PC-3 (cell line): Measurements from ENCODE around the gene AVL9. TPM values are rescaled to one million over a fixed set of nuclear protein-coding genes. Genes with fewer than 3 reads are reported as not detected.

ENCODE experiments used
- ATAC-seq: fragments of 200-7000 bp; cut with Tn5 transposase; 2 replicates; pipeline ENCODE4 v1.9.1; 2020; ENCODE audit warnings: mild to moderate bottlenecking, moderate library complexity
- BruUV-seq: library from RNA; stranded (reverse); fragments of 400-500 nt; replicated peaks from 2 replicates; lab custom pipeline; 2021; lab: Mats Ljungman, UMichigan
- CTCF ChIA-PET: fragments of 300-600 bp; sonication (Branson Sonifier 250); formaldehyde crosslinking; loops from one replicate; lab custom pipeline; 2022; ENCODE audit warnings: antibody characterized with exemption; lab: Charles Lee
- POLR2A ChIA-PET: fragments of 300-600 bp; sonication (Branson Sonifier 250); formaldehyde crosslinking; loops from one replicate; lab custom pipeline; 2022; ENCODE audit warnings: antibody characterized with exemption; ENCODE audit not compliant: unreplicated experiment; lab: Charles Lee
- DNase-seq: peaks from one replicate; pipeline ENCODE4 v3.0.0-alpha.2; 2015
- H2AFZ ChIP-seq: fragments of 300-600 bp; sonication (generic); 2 replicates; pipeline ENCODE4 v1.6.0; 2016; ENCODE audit warnings: antibody characterized with exemption, low read length
- H3F3A ChIP-seq: fragments of 300-600 bp; sonication (generic); one replicate; pipeline ENCODE4 v1.6.0; 2017; ENCODE audit warnings: antibody characterized with exemption, low read length, control low read depth, mild to moderate bottlenecking; ENCODE audit not compliant: unreplicated experiment
- H3K27ac ChIP-seq: fragments of 300-600 bp; sonication (generic); 2 replicates; pipeline ENCODE4 v1.5.1; 2016; ENCODE audit warnings: mild to moderate bottlenecking, low read length
- H3K27me3 ChIP-seq: fragments of 300-600 bp; sonication (generic); 2 replicates; pipeline ENCODE4 v1.6.1; 2016; ENCODE audit warnings: low read length, mixed read lengths
- H3K36me3 ChIP-seq: fragments of 300-600 bp; sonication (generic); 2 replicates; pipeline ENCODE4 v1.6.1; 2016; ENCODE audit warnings: low read depth, mixed run types, low read length, mixed read lengths
- H3K4me1 ChIP-seq: fragments of 300-600 bp; sonication (generic); 2 replicates; pipeline ENCODE4 v1.5.1; 2016; ENCODE audit warnings: low read length; ENCODE audit not compliant: insufficient read depth
- H3K4me2 ChIP-seq: fragments of 300-600 bp; sonication (generic); 2 replicates; pipeline ENCODE4 v1.6.0; 2016; ENCODE audit warnings: low read length
- H3K4me3 ChIP-seq: fragments of 300-600 bp; sonication (generic); 2 replicates; pipeline ENCODE4 v1.5.1; 2016; ENCODE audit warnings: mild to moderate bottlenecking, low read length, mixed read lengths
- H3K79me2 ChIP-seq: fragments of 300-600 bp; sonication (generic); 2 replicates; pipeline ENCODE4 v1.6.1; 2017; ENCODE audit warnings: low read length, mixed read lengths
- H3K9ac ChIP-seq: fragments of 300-600 bp; sonication (generic); 2 replicates; pipeline ENCODE4 v1.6.0; 2016; ENCODE audit warnings: mild to moderate bottlenecking, low read length
- H3K9me2 ChIP-seq: fragments of 300-600 bp; sonication (generic); replicated peaks from 2 replicates; pipeline ENCODE4 v1.6.1; 2016; ENCODE audit warnings: mixed run types, low read length, mixed read lengths
- H3K9me3 ChIP-seq: fragments of 300-600 bp; sonication (generic); 2 replicates; pipeline ENCODE4 v1.6.1; 2016; ENCODE audit warnings: low read length, mixed read lengths
- H4K20me1 ChIP-seq: fragments of 300-600 bp; sonication (generic); 2 replicates; pipeline ENCODE4 v1.6.1; 2016; ENCODE audit warnings: low read length, mixed read lengths
- EZH2 ChIP-seq: fragments of 300-600 bp; sonication (generic); IDR thresholded peaks from one replicate; pipeline ENCODE4 v1.6.1; 2017; ENCODE audit warnings: antibody characterized with exemption, mild to moderate bottlenecking, low read length; ENCODE audit not compliant: unreplicated experiment
- EZH2phosphoT487 ChIP-seq: fragments of 300-600 bp; sonication (generic); IDR thresholded peaks from 2 replicates; pipeline ENCODE4 v1.6.1; 2018; ENCODE audit warnings: mild to moderate bottlenecking, antibody characterized with exemption, low read length, borderline replicate concordance
- intact Hi-C: fragments of 100-400 bp; cut with micrococcal nuclease; formaldehyde crosslinking; loops from 2 replicates; pipeline ENCODE4 v1.9.0; 2023
- total RNA-seq: library from RNA; depleted of rRNA; stranded (reverse); fragments of >200 nt; gene quantifications from 2 replicates; pipeline ENCODE4 v1.2.3, GENCODE V29; 2014
- TF ChIP-seq, protein P1 (sequence below): fragments of 300-600 bp; sonication (generic); conservative IDR thresholded peaks from 2 replicates; pipeline ENCODE4 v1.5.1; 2017; ENCODE audit warnings: antibody characterized with exemption, low read depth, mild to moderate bottlenecking, low read length

The AVL9 gene
- total RNA-seq, 1 experiment from 2014 or later = 13.2 TPM

DNA sequence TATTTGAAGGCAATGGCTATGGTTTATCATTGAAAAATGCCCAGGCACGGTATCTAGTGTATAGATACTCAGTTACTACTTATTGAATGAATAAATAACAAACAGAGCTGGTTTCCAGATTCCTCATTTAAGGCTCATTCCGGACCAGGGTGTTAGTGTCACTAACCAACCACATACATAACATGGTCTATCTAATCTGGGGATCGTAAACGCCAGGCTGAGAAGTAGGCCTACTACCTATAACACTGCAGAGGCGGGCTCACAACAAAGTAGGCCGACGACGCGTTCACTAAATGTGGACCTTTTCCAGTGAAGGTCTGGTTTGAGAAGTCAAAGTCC lies 5.5 kb upstream of the AVL9 start:
- peak overlapping the region; percentile 83 for H3K9ac ChIP-seq
- BruUV-seq = TSS peak; percentile 31
- H3K36me3 ChIP-seq = peaks cover 12% of the 10 kb centered on the region; the same call in 1 of the 2 replicates
- ChIA-PET POLR2A (no interaction called here), CTCF (no interaction called here)
- no peaks in the 10 kb centered on the region for H3F3A ChIP-seq
- H3K27me3 ChIP-seq = no peaks in the 10 kb centered on the region
- H3K4me3 ChIP-seq = peak overlapping the region; percentile 91
- H3K9me3 ChIP-seq = no peaks in the 10 kb centered on the region
- peak overlapping the region; percentile 70 for H3K27ac ChIP-seq
- peak overlapping the region; percentile 98 for H2AFZ ChIP-seq
- peaks cover 14% of the 10 kb centered on the region; the same call in 1 of the 2 replicates for H3K4me1 ChIP-seq
- H3K79me2 ChIP-seq = peaks cover 29% of the 10 kb centered on the region
- no peak for DNase-seq
- no peaks in the 10 kb centered on the region for H4K20me1 ChIP-seq
- TF ChIP-seq EZH2phosphoT487 (no peak), EZH2 (no peak)
- TF ChIP-seq, protein P1, sequence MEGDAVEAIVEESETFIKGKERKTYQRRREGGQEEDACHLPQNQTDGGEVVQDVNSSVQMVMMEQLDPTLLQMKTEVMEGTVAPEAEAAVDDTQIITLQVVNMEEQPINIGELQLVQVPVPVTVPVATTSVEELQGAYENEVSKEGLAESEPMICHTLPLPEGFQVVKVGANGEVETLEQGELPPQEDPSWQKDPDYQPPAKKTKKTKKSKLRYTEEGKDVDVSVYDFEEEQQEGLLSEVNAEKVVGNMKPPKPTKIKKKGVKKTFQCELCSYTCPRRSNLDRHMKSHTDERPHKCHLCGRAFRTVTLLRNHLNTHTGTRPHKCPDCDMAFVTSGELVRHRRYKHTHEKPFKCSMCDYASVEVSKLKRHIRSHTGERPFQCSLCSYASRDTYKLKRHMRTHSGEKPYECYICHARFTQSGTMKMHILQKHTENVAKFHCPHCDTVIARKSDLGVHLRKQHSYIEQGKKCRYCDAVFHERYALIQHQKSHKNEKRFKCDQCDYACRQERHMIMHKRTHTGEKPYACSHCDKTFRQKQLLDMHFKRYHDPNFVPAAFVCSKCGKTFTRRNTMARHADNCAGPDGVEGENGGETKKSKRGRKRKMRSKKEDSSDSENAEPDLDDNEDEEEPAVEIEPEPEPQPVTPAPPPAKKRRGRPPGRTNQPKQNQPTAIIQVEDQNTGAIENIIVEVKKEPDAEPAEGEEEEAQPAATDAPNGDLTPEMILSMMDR = no peak
- peak overlapping the region; percentile 91 for H3K4me2 ChIP-seq
- ATAC-seq = peak; percentile 6
- intact Hi-C loops = loop anchor here (1.0 to 10.0 kb wide), 6 partner anchors 88 to 618 kb away; partner anchors contain the start of gene KBTBD2
- H3K9me2 ChIP-seq = no peaks in the 10 kb centered on the region

DNA sequence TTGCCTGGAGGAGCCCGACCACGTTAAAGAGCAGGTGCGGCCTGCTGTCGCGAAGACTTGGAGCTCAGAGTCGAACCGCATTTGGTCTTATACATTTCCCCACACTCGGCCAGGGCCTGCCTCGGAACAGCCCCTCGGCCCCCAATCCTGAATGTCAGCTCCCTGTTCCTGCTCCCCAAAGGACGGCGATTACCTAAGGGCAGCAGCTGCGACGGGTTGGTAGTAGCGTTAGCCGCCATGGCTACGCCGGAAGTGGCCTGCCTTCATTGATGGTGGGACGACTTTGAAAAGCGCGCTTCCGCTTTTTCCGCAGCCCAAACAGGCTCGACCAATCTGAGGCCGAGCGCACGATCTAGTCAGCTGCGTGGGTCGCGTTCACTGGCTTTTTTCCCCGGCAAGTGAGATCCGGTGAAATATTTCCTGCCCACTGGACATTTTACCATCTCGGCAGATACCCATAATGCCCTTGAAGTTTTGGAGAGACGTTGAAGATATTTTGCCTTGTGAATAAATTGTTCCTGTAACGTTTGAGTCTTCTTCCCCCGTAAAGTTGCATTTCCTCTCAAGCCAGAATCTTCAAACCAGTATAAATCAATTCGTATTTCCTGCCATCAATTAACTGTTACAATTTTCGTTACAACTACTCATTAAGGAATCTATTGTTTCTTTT lies 5.0 kb upstream of the AVL9 start, which contains the start of gene LSM5:
TSS of gene LSM5 (minus strand) at position 254 of the 670 bp plus-strand sequence. CDS start at position 239, 15 bp downstream.
- Histone ChIP-seq H3K9me2 (no peaks in the 10 kb centered on the region), H3K4me1 (peaks cover 14% of the 10 kb centered on the region; the same call in 1 of the 2 replicates), H3K4me2 (peak within 1 kb of the TSS; percentile 91), H3K27me3 (no peaks in the 10 kb centered on the region), H3F3A (no peaks in the 10 kb centered on the region), H3K36me3 (peaks cover 12% of the 10 kb centered on the region; the same call in 1 of the 2 replicates), H3K79me2 (peaks cover 31% of the 10 kb centered on the region), H2AFZ (peak within 1 kb of the TSS; percentile 98), H3K9me3 (no peaks in the 10 kb centered on the region), H3K4me3 (peak within 1 kb of the TSS; percentile 91), H4K20me1 (no peaks in the 10 kb centered on the region), H3K27ac (peak within 1 kb of the TSS; percentile 70), H3K9ac (peak within 1 kb of the TSS; percentile 83)
- ATAC-seq = peak; percentile 67
- peak; percentile 93 for DNase-seq
- TF ChIP-seq EZH2phosphoT487 (no peak), EZH2 (no peak)
- TF ChIP-seq, protein P1 = no peak
- ChIA-PET CTCF (no interaction called here), POLR2A (no interaction called here)
- BruUV-seq = TSS peak; percentile 78
- intact Hi-C loops = loop anchor here (1.0 to 10.0 kb wide), 6 partner anchors 87 to 617 kb away; partner anchors contain the start of gene KBTBD2

DNA sequence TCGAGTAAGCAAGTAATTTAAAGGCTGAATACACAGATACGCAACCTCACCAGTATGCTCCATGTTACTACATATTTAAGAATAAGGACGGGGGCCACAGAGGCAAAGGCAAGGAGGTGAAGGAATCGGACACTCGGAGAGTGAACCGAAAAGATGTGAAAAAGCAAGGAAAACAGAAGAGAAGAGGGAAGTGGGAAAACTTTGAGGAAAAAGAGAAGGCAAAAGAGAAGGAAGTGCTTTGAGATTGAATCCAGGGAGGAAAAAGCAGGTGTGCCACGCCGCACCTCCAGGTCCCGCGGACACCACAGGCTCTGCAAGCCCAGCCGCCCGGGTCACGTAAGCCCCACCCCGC lies 367 bp upstream of the AVL9 start:
- H3K4me3 ChIP-seq = peak overlapping the region; percentile 95
- peak overlapping the region; percentile 48 for H3K27ac ChIP-seq
- H2AFZ ChIP-seq = peak overlapping the region; percentile 93
- DNase-seq (no peak), ATAC-seq (peak; percentile 9)
- H3K79me2 ChIP-seq = peaks cover 53% of the 10 kb centered on the region
- no peaks in the 10 kb centered on the region for H3K36me3 ChIP-seq
- H3K4me2 ChIP-seq = peak overlapping the region; percentile 94
- no peaks in the 10 kb centered on the region for H3F3A ChIP-seq
- H3K4me1 ChIP-seq = peaks cover 11% of the 10 kb centered on the region; the same call in 1 of the 2 replicates
- H3K9ac ChIP-seq = peak overlapping the region; percentile 89
- H4K20me1 ChIP-seq = 0 out of 2 replicates have a peak, but pooled peaks cover 6% of the 10 kb centered on the region
- BruUV-seq = no TSS peak
- no peak for TF ChIP-seq EZH2
- no peak for TF ChIP-seq EZH2phosphoT487
- TF ChIP-seq, protein P1 = no peak
- CTCF ChIA-PET = no interaction called here
- H3K27me3 ChIP-seq = no peaks in the 10 kb centered on the region
- POLR2A ChIA-PET = no interaction called here
- H3K9me2 ChIP-seq = no peaks in the 10 kb centered on the region
- intact Hi-C loops = loop anchor here (1.0 to 10.0 kb wide), 4 partner anchors 82 to 550 kb away; partner anchors contain the start of gene KBTBD2
- H3K9me3 ChIP-seq = no peaks in the 10 kb centered on the region
